HuH-7.5 (cell line): ENCODE measurements around the gene COLQ.
"Not testable (repeated sequence)": the region's sequence is repeated elsewhere in the genome, so short reads cannot be mapped to it uniquely, and the experiment has no call there.

Experiments used
- DNase-seq: peaks from one replicate; pipeline ENCODE4 v3.0.0; 2011; ENCODE audit warnings: low spot score

COLQ gene

DNA sequence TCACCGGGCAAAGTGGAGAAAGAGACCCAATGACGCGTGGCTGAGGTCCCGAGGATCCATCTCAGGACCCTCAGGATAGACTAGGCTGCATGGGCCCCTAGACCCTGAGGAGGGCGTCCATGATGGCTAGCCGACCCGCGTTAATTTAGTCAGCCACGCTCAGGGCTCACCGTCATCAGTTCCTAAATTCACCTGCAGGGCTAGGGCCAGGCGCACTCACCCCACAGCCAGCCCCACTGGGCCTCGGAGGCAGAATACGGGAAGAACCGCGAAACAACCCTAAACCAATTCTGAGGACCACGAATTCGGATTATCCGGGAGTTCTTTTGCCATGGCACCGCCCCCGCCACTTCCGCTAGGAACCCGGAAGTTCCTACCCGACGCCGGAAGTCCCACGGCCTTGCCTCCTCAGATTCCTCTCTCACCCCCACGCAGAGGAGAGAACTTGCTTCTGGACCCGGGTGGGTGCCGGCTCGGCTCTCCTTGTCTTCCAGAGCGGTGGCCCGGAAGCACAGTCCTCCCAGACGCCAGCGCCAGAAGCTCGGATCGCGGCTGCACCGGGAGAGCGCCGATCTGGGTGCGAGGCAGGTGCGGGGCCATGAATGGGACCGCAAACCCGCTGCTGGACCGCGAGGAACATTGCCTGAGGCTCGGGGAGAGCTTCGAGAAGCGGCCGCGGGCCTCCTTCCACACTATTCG lies 94.2 kb downstream of the COLQ start, which contains the start of the genes EAF1 and METTL6:
TSS of gene EAF1 (plus strand) at position 417 of the 699 bp plus-strand sequence. CDS start at position 599, 182 bp downstream.
TSS of gene METTL6 (minus strand) at position 363 of the 699 bp plus-strand sequence. CDS start 1,033 bp downstream, outside the sequence.
- DNase-seq: peak; percentile 82

DNA sequence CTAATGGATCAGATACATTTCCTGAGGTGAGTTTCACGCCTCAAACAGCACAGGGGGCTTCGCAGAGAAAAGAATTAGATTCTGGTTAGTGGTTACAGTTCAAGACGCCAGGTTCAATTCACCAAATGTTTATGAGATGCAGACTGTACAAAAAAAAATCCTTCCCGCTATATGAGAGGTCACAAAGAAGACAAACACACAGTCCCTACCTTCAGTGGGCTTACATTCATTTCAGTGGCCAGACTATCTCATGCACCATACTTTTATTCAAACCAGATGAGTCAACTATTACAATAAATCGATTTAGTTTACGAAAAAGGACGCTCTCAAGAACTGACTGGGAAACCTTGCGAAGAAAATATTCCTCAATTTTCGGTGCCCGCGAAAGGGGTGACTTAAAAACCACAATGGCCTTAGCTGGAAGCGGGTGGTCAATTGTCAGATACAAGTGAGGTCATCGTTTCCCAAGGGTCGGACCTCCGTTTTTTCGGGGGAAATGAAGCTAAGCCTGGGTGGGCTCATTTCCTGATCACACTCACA lies 94.9 kb downstream of the COLQ start:
- no peak for DNase-seq

DNA sequence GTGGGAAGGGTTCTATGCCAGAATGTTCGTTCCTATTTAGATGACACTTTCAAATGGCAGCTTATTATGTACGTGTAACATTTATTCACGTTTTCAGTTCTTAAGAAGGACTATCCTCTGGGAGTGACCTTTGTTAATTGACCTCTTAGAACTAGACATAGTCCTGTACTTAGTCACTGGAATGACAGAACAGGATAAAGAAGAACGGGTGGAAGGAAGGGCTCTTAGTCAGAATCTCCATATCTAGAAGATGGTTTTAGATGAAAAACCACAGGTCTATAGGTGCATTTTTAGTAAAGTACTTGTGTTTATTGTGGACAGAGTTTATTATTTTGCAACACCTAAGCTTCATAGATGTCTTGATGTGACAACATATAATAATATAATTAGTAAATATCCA lies 100.6 kb downstream of the COLQ start:
- DNase-seq: no peak

DNA sequence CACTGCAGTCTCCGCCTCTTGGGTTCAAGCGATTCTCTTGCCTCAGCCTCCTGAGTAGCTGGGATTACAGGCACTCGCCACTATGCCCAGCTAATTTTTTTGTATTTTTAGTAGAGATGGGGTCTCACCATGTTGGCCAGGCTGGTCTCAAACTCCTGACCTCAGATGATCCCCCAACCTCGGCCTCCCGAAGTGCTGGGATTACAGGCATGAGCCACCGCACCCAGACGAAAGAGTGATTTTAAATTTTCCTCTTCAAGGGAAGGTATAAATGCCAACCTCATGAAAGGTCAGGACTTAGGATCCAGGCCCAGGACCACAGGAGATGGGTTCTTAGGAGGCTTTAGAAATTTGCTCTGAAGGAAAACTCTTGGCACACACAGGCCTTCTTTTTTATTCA lies 110.5 kb downstream of the COLQ start:
- DNase-seq: not testable (repeated sequence)

DNA sequence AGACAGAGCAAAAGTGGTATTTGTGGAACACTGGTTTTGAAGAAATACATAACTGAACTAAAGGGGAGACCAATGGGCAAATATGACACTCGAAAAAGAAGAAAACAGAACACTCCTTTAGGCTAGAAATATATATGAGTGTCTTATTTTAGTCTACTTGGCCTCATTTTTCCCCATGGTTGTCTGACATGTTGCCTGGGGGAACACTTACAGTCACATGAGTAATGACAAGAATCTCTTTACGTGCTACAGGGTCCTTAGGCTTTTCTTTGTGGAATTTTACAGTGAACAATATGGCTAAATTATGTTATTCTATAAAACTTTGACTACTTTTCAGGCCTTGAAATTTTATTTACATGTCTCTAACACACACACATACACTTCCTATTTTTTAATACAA lies 111.7 kb downstream of the COLQ start:
- DNase-seq: no peak

DNA sequence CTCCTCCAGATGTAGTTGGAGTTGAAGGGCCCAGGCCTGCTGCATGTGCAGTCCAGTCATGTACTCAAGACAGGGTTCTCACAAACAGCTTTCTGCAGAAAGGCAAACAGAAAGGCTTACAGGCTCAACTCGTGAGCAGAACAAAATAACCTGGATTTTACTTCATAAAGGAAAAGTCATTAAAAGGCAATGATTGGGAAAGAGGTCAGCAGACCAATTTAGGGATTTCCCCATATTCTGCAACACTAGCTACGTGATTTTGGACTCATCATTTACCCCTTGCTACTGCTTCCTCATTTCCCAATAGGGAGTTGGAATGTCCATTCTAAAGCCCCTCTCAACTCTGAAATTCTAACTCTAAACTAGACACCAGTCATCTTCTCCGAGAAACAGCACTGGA lies 112.3 kb downstream of the COLQ start:
- DNase-seq: no peak

DNA sequence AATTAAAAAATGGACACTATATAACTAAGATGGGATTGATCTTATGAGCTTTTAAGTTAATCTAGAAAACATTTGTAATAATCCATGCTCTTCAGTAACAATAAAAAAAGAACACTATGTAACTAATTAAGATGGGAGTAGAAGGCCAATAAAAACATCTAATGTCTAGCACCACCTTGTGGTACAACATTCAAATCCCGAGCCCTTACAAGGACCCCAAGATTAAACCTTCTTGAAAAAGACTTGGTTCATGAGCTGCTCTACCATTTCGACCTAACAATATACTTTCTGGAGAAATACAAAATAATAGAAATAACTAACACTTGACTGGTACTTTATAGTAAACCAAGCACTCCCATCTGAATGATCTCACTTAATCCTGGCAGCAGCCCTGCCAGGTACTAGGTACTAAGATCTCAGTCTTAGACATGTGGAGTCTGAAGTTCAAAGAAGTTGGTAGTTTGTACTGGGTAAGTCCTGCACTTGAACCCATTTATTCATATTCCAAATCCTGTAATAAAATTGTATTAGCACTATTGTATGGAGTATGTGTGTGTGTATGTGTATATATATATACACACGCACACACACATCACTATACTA lies 116.0 kb downstream of the COLQ start:
- peak; percentile 49 for DNase-seq

DNA sequence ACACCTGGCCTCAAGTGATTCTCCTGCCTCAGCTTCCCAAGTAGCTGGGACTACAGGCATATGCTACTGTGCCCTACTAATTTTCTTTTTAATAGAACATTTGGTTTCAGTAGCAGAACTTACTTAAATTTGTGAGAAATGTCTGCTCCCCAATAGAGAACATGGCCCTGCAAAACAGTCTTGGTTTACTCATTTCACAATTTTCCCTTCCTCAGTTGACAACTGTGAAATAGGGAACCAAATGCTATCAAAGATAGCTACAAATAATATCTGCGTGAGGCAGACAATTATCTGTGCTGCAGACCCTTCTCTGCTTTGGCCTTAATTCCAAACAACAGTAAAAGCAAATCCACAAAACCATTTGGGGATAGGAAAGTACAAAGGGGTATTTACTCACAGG lies 116.7 kb downstream of the COLQ start:
- no peak for DNase-seq

DNA sequence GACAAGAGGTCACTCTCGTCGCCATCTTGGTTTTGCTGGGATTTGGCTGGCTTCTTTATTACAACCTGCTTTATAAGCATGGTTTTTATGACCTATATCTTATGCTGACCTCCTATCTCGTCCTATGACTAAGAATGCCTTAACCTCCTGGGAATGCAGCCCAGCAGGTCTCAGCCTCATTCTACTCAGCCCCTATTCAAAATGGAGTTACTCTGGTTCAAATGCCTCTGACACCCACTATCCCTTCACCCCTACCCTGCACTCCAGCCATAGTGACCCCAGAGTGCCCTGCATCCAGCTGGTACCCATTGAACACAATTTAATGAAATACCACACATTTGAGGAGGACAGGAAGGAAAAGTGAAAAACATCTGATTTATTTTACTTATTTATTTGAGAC lies 117.5 kb downstream of the COLQ start:
- DNase-seq: no peak

DNA sequence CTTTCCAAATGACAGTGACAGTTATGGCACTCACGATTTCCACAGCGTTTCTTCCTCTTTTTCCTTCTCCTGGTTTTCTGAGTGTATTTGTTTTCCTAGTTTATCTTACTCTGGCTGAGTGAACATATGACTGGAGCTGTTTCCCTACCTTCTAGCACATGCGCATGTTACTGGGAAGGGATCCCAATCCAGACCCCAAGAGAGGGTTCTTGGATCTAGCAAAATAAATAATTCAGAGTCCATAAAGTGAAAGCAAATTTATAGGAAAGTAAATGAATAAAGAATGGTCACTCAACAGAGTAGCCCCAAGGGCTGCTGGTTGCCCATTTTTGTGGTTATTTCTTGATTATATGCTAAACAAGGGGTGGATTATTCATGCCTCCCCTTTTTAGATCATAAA lies 118.0 kb downstream of the COLQ start:
- no peak for DNase-seq

DNA sequence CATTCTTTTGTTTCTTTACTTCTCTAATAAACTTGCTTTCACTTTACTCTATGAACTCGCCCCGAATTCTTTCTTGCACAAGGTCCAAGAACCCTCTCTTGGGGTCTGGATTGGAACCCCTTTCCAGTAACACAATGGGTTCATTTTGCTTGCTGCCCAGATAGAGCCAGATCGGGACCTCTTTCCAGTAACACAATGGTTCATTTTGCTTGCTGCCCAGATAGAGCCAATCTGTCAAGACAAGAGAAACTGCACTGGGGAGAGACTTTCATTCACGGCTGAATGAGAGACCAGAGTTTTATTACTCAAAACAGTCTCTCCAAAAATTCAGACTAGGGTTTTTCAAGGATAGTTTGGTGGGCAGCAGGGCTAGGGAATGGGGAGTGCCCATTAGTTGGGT lies 119.6 kb downstream of the COLQ start:
- no peak for DNase-seq
